GM12878 (cell line): ENCODE data around the gene RPL10. TPM values are rescaled to one million over a fixed set of nuclear protein-coding genes. Genes with fewer than 3 reads are reported as not detected.

Experiments
- ATF7 ChIP-seq: fragments of 450-650 bp; IDR thresholded peaks from 2 replicates; pipeline ENCODE4 v1.6.1; 2016; ENCODE audit warnings: low read depth, mild to moderate bottlenecking
- BMI1 ChIP-seq: fragments of 450-650 bp; IDR thresholded peaks from 2 replicates; pipeline ENCODE4 v1.6.1; 2016; ENCODE audit warnings: mild to moderate bottlenecking, moderate library complexity, borderline replicate concordance
- CBX5 ChIP-seq: sonication (generic); IDR thresholded peaks from 2 replicates; pipeline ENCODE4 v1.6.1; 2016; ENCODE audit warnings: low read depth, moderate library complexity, mild to moderate bottlenecking, inconsistent platforms
- CREM ChIP-seq: IDR thresholded peaks from 2 replicates; pipeline ENCODE4 v1.6.1; 2014; ENCODE audit warnings: antibody characterized with exemption, low read depth
- EGR1 ChIP-seq, 2 experiments: IDR thresholded peaks; 1 replicate in 1 of 2; 2 replicates in 1 of 2; pipeline ENCODE4 v1.6.1; 2011 to 2012; ENCODE audit warnings: low read depth in 2 of 2, low read length in 2 of 2, borderline replicate concordance in 1 of 2, mild to moderate bottlenecking in 1 of 2, moderate library complexity in 1 of 2
- ESRRA ChIP-seq: IDR thresholded peaks from 2 replicates; pipeline ENCODE4 v1.6.1; 2012; ENCODE audit warnings: mild to moderate bottlenecking, low read length, improper control_type of control experiment
- EZH2 ChIP-seq: IDR thresholded peaks from 2 replicates; pipeline ENCODE4 v1.6.1; 2012; ENCODE audit warnings: low read depth, mild to moderate bottlenecking, control low read depth, inconsistent platforms, low read length, borderline replicate concordance; ENCODE audit not compliant: control insufficient read depth
- GATAD2B ChIP-seq: fragments of 450-650 bp; conservative IDR thresholded peaks from 2 replicates; pipeline ENCODE4 v1.6.1; 2017; ENCODE audit warnings: low read depth, mild to moderate bottlenecking, moderate library complexity
- MTA2 ChIP-seq: fragments of 450-650 bp; IDR thresholded peaks from 2 replicates; pipeline ENCODE4 v1.6.1; 2016; ENCODE audit warnings: low read depth, mild to moderate bottlenecking, moderate library complexity
- NFXL1 ChIP-seq: fragments of 450-650 bp; IDR thresholded peaks from 2 replicates; pipeline ENCODE4 v1.6.1; 2017; ENCODE audit warnings: antibody characterized with exemption, mild to moderate bottlenecking, borderline replicate concordance
- RAD51 ChIP-seq: fragments of 450-650 bp; IDR thresholded peaks from 2 replicates; pipeline ENCODE4 v1.6.1; 2016; ENCODE audit warnings: moderate library complexity, mild to moderate bottlenecking, inconsistent platforms
- RBBP5 ChIP-seq: fragments of 200-600 bp; sonication (generic); conservative IDR thresholded peaks from 2 replicates; pipeline ENCODE4 v1.6.1; 2016
- SMAD1 ChIP-seq: fragments of 450-650 bp; IDR thresholded peaks from 2 replicates; pipeline ENCODE4 v1.6.1; 2018; ENCODE audit warnings: mild to moderate bottlenecking, low read depth; ENCODE audit not compliant: partially characterized antibody
- SMAD5 ChIP-seq: IDR thresholded peaks from 2 replicates; pipeline ENCODE4 v1.6.1; 2016; ENCODE audit warnings: antibody characterized with exemption, low read depth
- SMARCA5 ChIP-seq: fragments of 450-650 bp; IDR thresholded peaks from 2 replicates; pipeline ENCODE4 v1.6.1; 2017; ENCODE audit warnings: mild to moderate bottlenecking
- SMC3 ChIP-seq: IDR thresholded peaks from 2 replicates; pipeline ENCODE4 v1.6.1; 2011; ENCODE audit warnings: low read length, improper control_type of control experiment, borderline replicate concordance
- SRF ChIP-seq, 2 experiments: IDR thresholded peaks; 2 replicates each; pipeline ENCODE4 v1.6.1; 2011; ENCODE audit warnings: low read depth in 2 of 2, low read length in 2 of 2, mild to moderate bottlenecking in 1 of 2, moderate library complexity in 1 of 2
- TAF1 ChIP-seq: IDR thresholded peaks from 2 replicates; pipeline ENCODE4 v1.6.1; 2011; ENCODE audit warnings: mild to moderate bottlenecking, low read depth, low read length, borderline replicate concordance
- WRNIP1 ChIP-seq: IDR thresholded peaks from 2 replicates; pipeline ENCODE4 v1.6.1; 2011; ENCODE audit warnings: low read depth, low read length, improper control_type of control experiment, borderline replicate concordance
- ZBED1 ChIP-seq: IDR thresholded peaks from 2 replicates; pipeline ENCODE4 v1.6.1; 2016; ENCODE audit warnings: borderline replicate concordance
- ZNF24 ChIP-seq: fragments of 450-650 bp; IDR thresholded peaks from 2 replicates; pipeline ENCODE4 v1.6.1; 2017; ENCODE audit warnings: antibody characterized with exemption, mild to moderate bottlenecking
- ZNF274 ChIP-seq: IDR thresholded peaks from one replicate; pipeline ENCODE4 v1.8.0; 2011; ENCODE audit not compliant: insufficient read length, insufficient read depth
- polyA plus RNA-seq, 11 experiments: library from polyadenylated mRNA; depleted of rRNA in 4 of 11; unstranded in 6 of 11; stranded (reverse) in 5 of 11; fragments of >200 nt; fragmentation: Nextera tagmentation in 4 of 11; fragmentation: Illumina TruSeq in 1 of 11; extraction: Ambion mirVana in 4 of 11; extraction: Trizol in 1 of 11; gene quantifications; 1 replicate in 1 of 11; 2 replicates in 10 of 11; pipeline versions ENCODE4 v1.2.1 to v1.2.3, GENCODE V29; 2011 to 2016; ENCODE audit warnings: inconsistent platforms in 2 of 11, missing spikeins in 2 of 11, low read depth in 1 of 11
- total RNA-seq, 4 experiments: library from RNA; depleted of rRNA in 3 of 4; stranded (reverse); fragments of >200 nt in 3 of 4; fragmentation: Illumina TruSeq in 1 of 4; extraction: Trizol in 1 of 4; gene quantifications; 2 replicates each; pipeline versions ENCODE4 v1.2.1 to v1.2.3, GENCODE V29; 2013 to 2021
- TF ChIP-seq, protein P1 (sequence below): fragments of 450-650 bp; IDR thresholded peaks from 2 replicates; pipeline ENCODE4 v1.6.1; 2018; ENCODE audit warnings: borderline replicate concordance, mild to moderate bottlenecking; ENCODE audit not compliant: partially characterized antibody
- TF ChIP-seq, protein P2 (sequence below): fragments of 450-650 bp; IDR thresholded peaks from 2 replicates; pipeline ENCODE4 v1.6.1; 2016; ENCODE audit warnings: mild to moderate bottlenecking
- TF ChIP-seq, protein P3 (sequence below): IDR thresholded peaks from 2 replicates; pipeline ENCODE4 v1.6.1; 2011; ENCODE audit warnings: borderline replicate concordance, low read depth, mild to moderate bottlenecking, moderate library complexity, low read length; ENCODE audit not compliant: insufficient read depth, poor library complexity, severe bottlenecking

The RPL10 gene
- total and polyA plus RNA-seq, 10 of the 15 experiments (the other 5 are each of a cell fraction or from before 2014, with no cell fraction given) = 1,938 to 7,222 (median 4,494) TPM

DNA sequence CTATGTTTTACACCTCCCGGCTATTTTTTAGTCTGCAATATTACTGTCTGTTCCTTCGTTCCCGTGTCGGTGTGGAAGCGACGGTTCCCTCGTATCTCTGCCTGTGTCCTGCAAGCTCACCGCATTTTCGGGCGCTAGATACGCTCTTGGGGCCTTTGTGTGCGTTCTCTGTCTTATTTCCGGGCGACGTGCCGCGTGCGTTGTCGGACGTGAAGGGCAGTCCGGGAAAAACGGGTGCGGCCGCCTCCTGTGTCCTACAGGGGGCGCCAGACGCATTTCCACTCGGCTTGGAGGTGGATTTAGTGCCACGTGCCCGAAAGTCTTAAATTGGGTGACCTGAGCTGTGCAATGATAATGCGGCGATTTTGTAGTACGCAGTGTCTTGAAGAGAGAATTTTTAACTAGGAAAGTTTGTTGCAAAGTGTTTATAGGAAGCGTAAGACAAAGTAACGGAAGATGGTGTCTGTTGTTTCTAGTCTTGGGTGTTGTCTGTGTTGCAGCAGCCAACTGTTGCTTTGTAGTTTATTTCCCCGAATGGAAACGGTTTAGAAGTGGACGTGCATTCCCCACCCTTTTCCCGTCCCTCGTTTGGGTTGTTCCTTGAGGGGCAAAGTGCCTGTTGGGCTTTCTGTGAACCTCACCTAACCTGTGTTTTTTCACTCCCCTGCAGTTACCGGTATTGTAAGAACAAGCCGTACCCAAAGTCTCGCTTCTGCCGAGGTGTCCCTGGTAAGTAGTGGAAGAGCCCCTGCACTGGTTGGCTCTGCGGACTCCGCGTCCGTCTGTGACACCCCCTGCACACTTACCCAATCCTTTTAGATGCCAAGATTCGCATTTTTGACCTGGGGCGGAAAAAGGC lies 720 bp downstream of the RPL10 start (continued):
- no peak for TF ChIP-seq CREM
- TF ChIP-seq RBBP5 = no peak
- TF ChIP-seq TAF1 = no peak
- no peak for TF ChIP-seq ZBED1
- TF ChIP-seq ZNF24 = no peak
- TF ChIP-seq SMAD1 = no peak
- no peak for TF ChIP-seq ESRRA
- no peak for TF ChIP-seq ATF7
- TF ChIP-seq BMI1 = no peak
- peak; percentile 72 for TF ChIP-seq RAD51
- no peak; the same call in 1 of the 2 replicates for TF ChIP-seq SMARCA5
- 0 out of 2 replicates have a peak, but pooled peaks have one; percentile 7 for TF ChIP-seq GATAD2B
- no peak for TF ChIP-seq SMAD5
- TF ChIP-seq EGR1 (IDR thresholded peaks at IDR 0.05; ENCODE audit: borderline replicate concordance in 1 of 2, low read depth in 2 of 2, low read length in 2 of 2) = no peak
- TF ChIP-seq, protein P1, sequence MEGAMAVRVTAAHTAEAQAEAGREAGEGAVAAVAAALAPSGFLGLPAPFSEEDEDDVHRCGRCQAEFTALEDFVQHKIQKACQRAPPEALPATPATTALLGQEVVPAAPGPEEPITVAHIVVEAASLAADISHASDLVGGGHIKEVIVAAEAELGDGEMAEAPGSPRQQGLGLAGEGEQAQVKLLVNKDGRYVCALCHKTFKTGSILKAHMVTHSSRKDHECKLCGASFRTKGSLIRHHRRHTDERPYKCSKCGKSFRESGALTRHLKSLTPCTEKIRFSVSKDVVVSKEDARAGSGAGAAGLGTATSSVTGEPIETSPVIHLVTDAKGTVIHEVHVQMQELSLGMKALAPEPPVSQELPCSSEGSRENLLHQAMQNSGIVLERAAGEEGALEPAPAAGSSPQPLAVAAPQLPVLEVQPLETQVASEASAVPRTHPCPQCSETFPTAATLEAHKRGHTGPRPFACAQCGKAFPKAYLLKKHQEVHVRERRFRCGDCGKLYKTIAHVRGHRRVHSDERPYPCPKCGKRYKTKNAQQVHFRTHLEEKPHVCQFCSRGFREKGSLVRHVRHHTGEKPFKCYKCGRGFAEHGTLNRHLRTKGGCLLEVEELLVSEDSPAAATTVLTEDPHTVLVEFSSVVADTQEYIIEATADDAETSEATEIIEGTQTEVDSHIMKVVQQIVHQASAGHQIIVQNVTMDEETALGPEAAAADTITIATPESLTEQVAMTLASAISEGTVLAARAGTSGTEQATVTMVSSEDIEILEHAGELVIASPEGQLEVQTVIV = no peak
- TF ChIP-seq CBX5 = no peak
- 0 out of 2 replicates have a peak, but pooled peaks have one; percentile 19 for TF ChIP-seq SMC3
- TF ChIP-seq, protein P2, sequence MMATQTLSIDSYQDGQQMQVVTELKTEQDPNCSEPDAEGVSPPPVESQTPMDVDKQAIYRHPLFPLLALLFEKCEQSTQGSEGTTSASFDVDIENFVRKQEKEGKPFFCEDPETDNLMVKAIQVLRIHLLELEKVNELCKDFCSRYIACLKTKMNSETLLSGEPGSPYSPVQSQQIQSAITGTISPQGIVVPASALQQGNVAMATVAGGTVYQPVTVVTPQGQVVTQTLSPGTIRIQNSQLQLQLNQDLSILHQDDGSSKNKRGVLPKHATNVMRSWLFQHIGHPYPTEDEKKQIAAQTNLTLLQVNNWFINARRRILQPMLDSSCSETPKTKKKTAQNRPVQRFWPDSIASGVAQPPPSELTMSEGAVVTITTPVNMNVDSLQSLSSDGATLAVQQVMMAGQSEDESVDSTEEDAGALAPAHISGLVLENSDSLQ = no peak
- no peak for TF ChIP-seq MTA2
- no peak for TF ChIP-seq EZH2
- TF ChIP-seq, protein P3, sequence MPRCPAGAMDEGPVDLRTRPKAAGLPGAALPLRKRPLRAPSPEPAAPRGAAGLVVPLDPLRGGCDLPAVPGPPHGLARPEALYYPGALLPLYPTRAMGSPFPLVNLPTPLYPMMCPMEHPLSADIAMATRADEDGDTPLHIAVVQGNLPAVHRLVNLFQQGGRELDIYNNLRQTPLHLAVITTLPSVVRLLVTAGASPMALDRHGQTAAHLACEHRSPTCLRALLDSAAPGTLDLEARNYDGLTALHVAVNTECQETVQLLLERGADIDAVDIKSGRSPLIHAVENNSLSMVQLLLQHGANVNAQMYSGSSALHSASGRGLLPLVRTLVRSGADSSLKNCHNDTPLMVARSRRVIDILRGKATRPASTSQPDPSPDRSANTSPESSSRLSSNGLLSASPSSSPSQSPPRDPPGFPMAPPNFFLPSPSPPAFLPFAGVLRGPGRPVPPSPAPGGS = no peak
- TF ChIP-seq SRF (IDR thresholded peaks at IDR 0.05; ENCODE audit: low read depth in 2 of 2, low read length in 2 of 2) = no peak
- no peak for TF ChIP-seq ZNF274
- TF ChIP-seq WRNIP1 = no peak
- TF ChIP-seq NFXL1 = no peak
